Mesenchymal stem cell (in vitro differentiated cells and primary cell): ENCODE results near the gene ROBO1.

ENCODE experiments used
- DNase-seq: peaks from one replicate; pipeline ENCODE4 v3.0.0-alpha.2; 2013
- H2AFZ ChIP-seq: one replicate; pipeline ENCODE4 v1.6.1; 2013; ENCODE audit warnings: low read depth, mild to moderate bottlenecking, control low read depth, inconsistent platforms, low read length, moderate library complexity
- H2AK5ac ChIP-seq: 2 replicates; pipeline ENCODE4 v1.6.1; 2013; ENCODE audit warnings: low read length, moderate library complexity, mild to moderate bottlenecking, inconsistent platforms; ENCODE audit not compliant: severe bottlenecking
- H2BK120ac ChIP-seq: one replicate; pipeline ENCODE4 v1.6.1; 2013; ENCODE audit warnings: low read depth, mild to moderate bottlenecking, inconsistent platforms, low read length, moderate library complexity
- H2BK12ac ChIP-seq, 2 experiments: one replicate each; pipeline ENCODE4 v1.6.1; 2013; ENCODE audit warnings: inconsistent platforms in 2 of 2, low read length in 2 of 2, mild to moderate bottlenecking in 2 of 2, moderate library complexity in 2 of 2, control low read depth in 1 of 2
- H2BK15ac ChIP-seq: one replicate; pipeline ENCODE4 v1.6.1; 2013; ENCODE audit warnings: mild to moderate bottlenecking, low read depth, inconsistent platforms; ENCODE audit not compliant: poor library complexity, severe bottlenecking
- H2BK5ac ChIP-seq: 2 replicates; pipeline ENCODE4 v1.6.1; 2013; ENCODE audit warnings: low read depth, mild to moderate bottlenecking, low read length, control low read depth, inconsistent platforms; ENCODE audit not compliant: poor library complexity, severe bottlenecking
- H3K14ac ChIP-seq, 2 experiments: one replicate each; pipeline ENCODE4 v1.6.1; 2013; ENCODE audit warnings: inconsistent platforms in 2 of 2, low read length in 2 of 2, control low read depth in 1 of 2, mild to moderate bottlenecking in 1 of 2, moderate library complexity in 1 of 2
- H3K18ac ChIP-seq, 2 experiments: one replicate each; pipeline ENCODE4 v1.6.1; 2013; ENCODE audit warnings: inconsistent platforms in 2 of 2, low read length in 2 of 2, control low read depth in 1 of 2, low read depth in 1 of 2, mild to moderate bottlenecking in 1 of 2
- H3K23ac ChIP-seq, 2 experiments: one replicate each; pipeline ENCODE4 v1.6.1; 2013; ENCODE audit warnings: inconsistent platforms in 2 of 2, low read length in 2 of 2, mild to moderate bottlenecking in 2 of 2, moderate library complexity in 2 of 2, control low read depth in 1 of 2
- H3K27ac ChIP-seq: 2 replicates; pipeline ENCODE4 v1.5.1; 2013; ENCODE audit warnings: mild to moderate bottlenecking, moderate library complexity, low read length, control low read depth, inconsistent platforms; ENCODE audit not compliant: poor library complexity, severe bottlenecking
- H3K27me3 ChIP-seq, 2 experiments: 2 replicates each; pipeline versions ENCODE4 v1.6.1 to v1.7.0; 2013; ENCODE audit warnings: low read length in 2 of 2, mild to moderate bottlenecking in 2 of 2, moderate library complexity in 2 of 2, control low read depth in 1 of 2, inconsistent platforms in 1 of 2; ENCODE audit not compliant: control insufficient read depth in 1 of 2, insufficient read depth in 1 of 2
- H3K36me3 ChIP-seq, 2 experiments: 2 replicates each; pipeline versions ENCODE4 v1.6.1 to v1.7.0; 2013; ENCODE audit warnings: low read length in 2 of 2, control low read depth in 1 of 2, inconsistent platforms in 1 of 2, low read depth in 1 of 2, mild to moderate bottlenecking in 1 of 2; ENCODE audit not compliant: insufficient read depth in 2 of 2, control insufficient read depth in 1 of 2
- H3K4ac ChIP-seq, 2 experiments: one replicate each; pipeline ENCODE4 v1.6.1; 2013; ENCODE audit warnings: inconsistent platforms in 2 of 2, low read length in 2 of 2, mild to moderate bottlenecking in 2 of 2, moderate library complexity in 2 of 2, control low read depth in 1 of 2, low read depth in 1 of 2
- H3K4me1 ChIP-seq: 2 replicates; pipeline ENCODE4 v1.6.1; 2013; ENCODE audit warnings: low read depth, low read length, control low read depth; ENCODE audit not compliant: control insufficient read depth, insufficient read depth
- H3K4me2 ChIP-seq: 2 replicates; pipeline ENCODE4 v1.6.1; 2013; ENCODE audit warnings: low read length, mild to moderate bottlenecking, inconsistent platforms; ENCODE audit not compliant: poor library complexity, severe bottlenecking
- H3K4me3 ChIP-seq, 2 experiments: 2 replicates each; pipeline versions ENCODE4 v1.5.1 to v1.7.0; 2013; ENCODE audit warnings: low read length in 2 of 2, mild to moderate bottlenecking in 2 of 2, control low read depth in 1 of 2, low read depth in 1 of 2; ENCODE audit not compliant: insufficient read depth in 1 of 2
- H3K79me1 ChIP-seq: replicated peaks from 2 replicates; pipeline ENCODE4 v1.6.1; 2013; ENCODE audit warnings: mild to moderate bottlenecking, control low read depth, low read length, inconsistent platforms; ENCODE audit not compliant: poor library complexity, severe bottlenecking
- H3K9ac ChIP-seq: 2 replicates; pipeline ENCODE4 v1.7.0; 2013; ENCODE audit warnings: mild to moderate bottlenecking, low read length, moderate library complexity
- H3K9me3 ChIP-seq: 2 replicates; pipeline ENCODE4 v1.7.0; 2013; ENCODE audit warnings: mild to moderate bottlenecking, low read length; ENCODE audit not compliant: control insufficient read depth
- H4K8ac ChIP-seq: one replicate; pipeline ENCODE4 v1.6.1; 2013; ENCODE audit warnings: inconsistent platforms, mild to moderate bottlenecking, low read length, moderate library complexity
- H4K91ac ChIP-seq: one replicate; pipeline ENCODE4 v1.6.1; 2013; ENCODE audit warnings: mild to moderate bottlenecking, low read length, inconsistent platforms
- WGBS: methylation state at CpG from one replicate; pipeline ENCODE4 v1.1.7; 2013; ENCODE audit warnings: mixed read lengths; 5-methylcytosine and 5-hydroxymethylcytosine counted together

Gene ROBO1

GRCh38 chr3:79412537-79412936 lies 355.3 kb downstream of the ROBO1 start:
- Histone ChIP-seq H3K4ac (no peak overlapping the region), H4K91ac (no peak overlapping the region), H3K14ac (no peak overlapping the region), H2BK12ac (no peak overlapping the region), H3K23ac (no peak overlapping the region), H3K9me3 (no peaks in the 10 kb centered on the region), H2AK5ac (no peak overlapping the region), H2BK15ac (no peak overlapping the region), H3K27ac (no peak overlapping the region), H2BK5ac (no peak overlapping the region), H3K4me2 (no peak overlapping the region), H3K4me3 (no peak overlapping the region), H4K8ac (no peak overlapping the region), H3K18ac (no peak overlapping the region), H2BK120ac (no peak overlapping the region), H2AFZ (no peak overlapping the region), H3K79me1 (no peaks in the 10 kb centered on the region), H3K4me1 (no peaks in the 10 kb centered on the region), H3K9ac (no peak overlapping the region), H3K27me3 (no peaks in the 10 kb centered on the region), H3K36me3 (no peaks in the 10 kb centered on the region)
- WGBS = no CpG with 5 or more reads among the region's 1 CpG
- DNase-seq = no peak

GRCh38 chr3:79410617-79411016 lies 357.2 kb downstream of the ROBO1 start:
- no peaks in the 10 kb centered on the region for H3K36me3 ChIP-seq
- no peak overlapping the region for H2BK12ac ChIP-seq
- no peak overlapping the region for H4K91ac ChIP-seq
- H3K14ac ChIP-seq = no peak overlapping the region
- no peaks in the 10 kb centered on the region for H3K9me3 ChIP-seq
- H2BK15ac ChIP-seq = no peak overlapping the region
- H2BK5ac ChIP-seq = no peak overlapping the region
- no peak overlapping the region for H3K4ac ChIP-seq
- H3K27me3 ChIP-seq = no peaks in the 10 kb centered on the region
- H3K18ac ChIP-seq = no peak overlapping the region
- no peak overlapping the region for H4K8ac ChIP-seq
- no CpG with 5 or more reads among the region's 2 CpGs for WGBS
- no peak overlapping the region for H3K23ac ChIP-seq
- no peaks in the 10 kb centered on the region for H3K4me1 ChIP-seq
- no peak overlapping the region for H2AFZ ChIP-seq
- H3K4me3 ChIP-seq = no peak overlapping the region
- H2AK5ac ChIP-seq = no peak overlapping the region
- no peak overlapping the region for H3K4me2 ChIP-seq
- no peak for DNase-seq
- H3K9ac ChIP-seq = no peak overlapping the region
- H3K27ac ChIP-seq = no peak overlapping the region
- no peaks in the 10 kb centered on the region for H3K79me1 ChIP-seq
- no peak overlapping the region for H2BK120ac ChIP-seq

- Histone ChIP-seq H3K9me3 (no peaks in the 10 kb centered on the region), H4K91ac (no peak overlapping the region), H3K27me3 (no peaks in the 10 kb centered on the region), H2AK5ac (no peak overlapping the region), H4K8ac (no peak overlapping the region), H3K18ac (no peak overlapping the region), H3K4ac (no peak overlapping the region), H3K4me2 (no peak overlapping the region), H3K36me3 (no peaks in the 10 kb centered on the region), H3K27ac (no peak overlapping the region), H2BK120ac (no peak overlapping the region), H3K79me1 (no peaks in the 10 kb centered on the region), H3K9ac (no peak overlapping the region), H2BK12ac (no peak overlapping the region), H3K14ac (no peak overlapping the region), H2BK5ac (no peak overlapping the region), H3K4me3 (no peak overlapping the region), H2BK15ac (no peak overlapping the region), H3K23ac (no peak overlapping the region), H2AFZ (no peak overlapping the region), H3K4me1 (no peaks in the 10 kb centered on the region)
- WGBS = no CpG with 5 or more reads among the region's 2 CpGs
- DNase-seq = no peak
These were observed 357.7 kb downstream of the ROBO1 start for GRCh38 chr3:79410136-79410535.

- Histone ChIP-seq H3K14ac (no peak overlapping the region), H4K91ac (no peak overlapping the region), H3K23ac (no peak overlapping the region), H2BK5ac (no peak overlapping the region), H3K79me1 (no peaks in the 10 kb centered on the region), H3K9me3 (no peaks in the 10 kb centered on the region), H3K36me3 (no peaks in the 10 kb centered on the region), H3K27ac (no peak overlapping the region), H3K4me3 (no peak overlapping the region), H3K4me1 (no peaks in the 10 kb centered on the region), H2AK5ac (no peak overlapping the region), H2BK12ac (no peak overlapping the region), H3K9ac (no peak overlapping the region), H3K4me2 (no peak overlapping the region), H3K4ac (no peak overlapping the region), H3K27me3 (no peaks in the 10 kb centered on the region), H2AFZ (no peak overlapping the region), H2BK120ac (no peak overlapping the region), H3K18ac (no peak overlapping the region), H2BK15ac (no peak overlapping the region), H4K8ac (no peak overlapping the region)
- WGBS = 80% methylated on average over 1 of the region's 2 CpGs
- DNase-seq = no peak
These were observed 361.6 kb downstream of the ROBO1 start for GRCh38 chr3:79406175-79406574.
